Measurements from ENCODE around the gene PLAGL2.
"Not testable (repeated sequence)": the region's sequence is repeated elsewhere in the genome, so short reads cannot be mapped to it uniquely, and the experiment has no call there.

The PLAGL2 gene, protein sequence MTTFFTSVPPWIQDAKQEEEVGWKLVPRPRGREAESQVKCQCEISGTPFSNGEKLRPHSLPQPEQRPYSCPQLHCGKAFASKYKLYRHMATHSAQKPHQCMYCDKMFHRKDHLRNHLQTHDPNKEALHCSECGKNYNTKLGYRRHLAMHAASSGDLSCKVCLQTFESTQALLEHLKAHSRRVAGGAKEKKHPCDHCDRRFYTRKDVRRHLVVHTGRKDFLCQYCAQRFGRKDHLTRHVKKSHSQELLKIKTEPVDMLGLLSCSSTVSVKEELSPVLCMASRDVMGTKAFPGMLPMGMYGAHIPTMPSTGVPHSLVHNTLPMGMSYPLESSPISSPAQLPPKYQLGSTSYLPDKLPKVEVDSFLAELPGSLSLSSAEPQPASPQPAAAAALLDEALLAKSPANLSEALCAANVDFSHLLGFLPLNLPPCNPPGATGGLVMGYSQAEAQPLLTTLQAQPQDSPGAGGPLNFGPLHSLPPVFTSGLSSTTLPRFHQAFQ

DNA sequence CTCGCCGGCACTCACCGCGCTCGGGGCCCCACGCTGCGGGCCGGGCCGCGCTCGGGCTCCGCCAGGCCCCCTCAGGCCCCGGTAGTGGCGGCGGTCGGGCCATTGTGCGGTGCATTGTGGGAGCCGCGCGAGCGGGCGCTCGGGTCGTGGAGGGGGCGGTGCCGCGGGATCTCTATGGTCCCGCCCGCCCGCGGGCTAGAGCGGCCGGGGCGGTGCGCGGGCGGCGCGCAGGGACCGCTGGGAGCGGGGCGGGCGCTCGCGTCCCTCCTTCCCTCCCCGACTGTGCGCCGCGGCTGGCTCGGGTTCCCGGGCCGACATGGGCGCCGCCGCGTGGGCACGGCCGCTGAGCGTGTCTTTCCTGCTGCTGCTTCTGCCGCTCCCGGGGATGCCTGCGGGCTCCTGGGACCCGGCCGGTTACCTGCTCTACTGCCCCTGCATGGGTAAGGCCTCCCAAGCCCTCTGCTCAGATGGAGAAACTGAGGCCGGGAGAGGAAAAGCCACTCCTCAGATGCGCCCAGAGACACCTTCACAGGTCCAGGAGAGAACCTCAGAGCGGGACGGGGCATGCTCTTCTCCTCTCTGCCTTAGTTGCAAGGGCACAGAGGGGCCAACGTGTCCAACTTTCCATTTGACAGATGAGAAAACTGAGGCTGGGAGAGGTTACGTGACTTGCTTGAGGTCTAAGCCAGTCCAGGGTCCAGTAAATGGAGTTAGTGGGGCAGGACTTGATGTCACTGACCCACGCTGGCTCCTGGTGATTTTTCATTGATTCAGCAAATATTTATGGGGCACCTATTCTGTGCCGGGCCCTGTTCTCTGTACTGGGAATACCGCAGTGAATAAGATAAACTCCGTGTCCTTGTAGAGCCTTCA is at the start of gene PLAGL2, which contains the start of gene POFUT1:
TSS of gene PLAGL2 (minus strand) at position 118 of the 873 bp plus-strand sequence. CDS start 5,565 bp downstream, outside the sequence.
TSS of gene POFUT1 (plus strand) at position 255 of the 873 bp plus-strand sequence. CDS start at position 317, 62 bp downstream.
- peak; percentile 91 for DNase-seq

DNA sequence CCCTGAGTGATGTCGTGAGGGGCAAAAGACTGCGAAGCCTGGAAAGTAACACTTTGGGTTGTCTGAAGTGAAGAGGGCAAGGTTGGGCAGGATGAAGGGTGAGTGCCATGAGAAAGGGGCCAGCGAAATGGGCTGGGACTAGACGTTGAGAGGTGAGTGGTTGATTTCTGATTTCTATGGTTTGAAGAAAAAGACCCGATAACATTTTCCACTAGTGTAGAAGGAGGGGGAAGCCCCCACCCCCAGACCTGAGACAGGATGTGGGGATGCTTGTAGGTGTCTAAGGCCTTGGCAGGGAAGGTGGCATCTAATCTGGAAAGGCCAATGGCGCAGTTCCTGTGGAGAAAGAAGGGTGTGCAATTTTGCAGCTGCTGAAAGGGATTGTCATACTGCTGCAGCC is 44.6 kb upstream of the PLAGL2 start:
- no peak for DNase-seq

DNA sequence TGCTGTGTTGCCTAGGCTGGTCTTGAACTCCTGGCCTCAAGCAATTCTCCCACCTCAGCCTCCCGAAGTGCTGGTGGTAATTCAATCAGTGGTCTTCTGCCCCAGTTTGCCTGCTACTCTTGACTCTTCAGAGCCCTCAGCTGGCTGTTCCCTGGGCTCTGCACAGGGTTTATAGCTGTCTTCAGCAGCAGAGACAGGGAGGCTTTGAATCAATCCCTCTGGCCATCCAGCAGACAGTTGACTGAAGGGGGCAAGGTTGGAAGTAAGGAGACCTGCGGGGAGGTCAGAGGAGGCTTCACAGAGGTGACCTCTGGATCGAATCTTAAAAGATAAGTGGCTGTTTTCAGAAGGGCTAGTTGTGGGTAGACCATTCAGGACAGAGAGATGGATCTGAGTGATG is 43.9 kb upstream of the PLAGL2 start:
- DNase-seq, result no peak

DNA sequence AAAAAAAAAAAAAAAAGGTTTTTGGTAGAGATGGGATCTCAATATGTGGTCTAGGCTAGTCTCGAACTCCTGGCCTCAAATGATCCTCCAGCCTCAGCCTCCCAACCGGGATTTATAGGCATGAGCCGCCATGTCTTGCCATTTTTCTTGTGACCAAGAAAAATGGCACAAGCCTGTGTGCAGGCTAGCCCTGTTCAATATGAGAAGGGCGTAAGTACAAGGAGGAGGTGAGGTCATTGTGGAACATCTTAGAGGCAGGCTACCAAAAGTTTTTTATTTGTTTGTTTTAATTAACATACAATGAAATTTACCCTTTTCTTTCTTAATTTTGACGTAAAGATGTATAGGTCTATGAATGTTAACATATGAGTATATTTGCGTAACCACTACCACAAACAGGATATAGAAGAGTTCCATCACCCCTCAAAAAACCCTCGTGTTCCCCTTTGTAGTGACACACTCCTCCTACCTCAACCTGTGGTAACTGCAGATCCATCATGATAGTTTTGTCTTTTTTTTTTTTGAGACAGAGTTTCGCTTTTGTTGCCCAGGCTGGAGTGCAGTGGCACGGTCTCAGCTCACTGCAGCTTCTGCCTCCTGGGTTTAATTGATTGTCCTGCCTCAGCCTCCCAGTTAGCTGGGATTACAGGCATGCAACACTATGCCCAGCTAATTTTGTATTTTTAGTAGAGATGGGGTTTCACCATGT is 41.6 kb upstream of the PLAGL2 start:
- no peak for DNase-seq

DNA sequence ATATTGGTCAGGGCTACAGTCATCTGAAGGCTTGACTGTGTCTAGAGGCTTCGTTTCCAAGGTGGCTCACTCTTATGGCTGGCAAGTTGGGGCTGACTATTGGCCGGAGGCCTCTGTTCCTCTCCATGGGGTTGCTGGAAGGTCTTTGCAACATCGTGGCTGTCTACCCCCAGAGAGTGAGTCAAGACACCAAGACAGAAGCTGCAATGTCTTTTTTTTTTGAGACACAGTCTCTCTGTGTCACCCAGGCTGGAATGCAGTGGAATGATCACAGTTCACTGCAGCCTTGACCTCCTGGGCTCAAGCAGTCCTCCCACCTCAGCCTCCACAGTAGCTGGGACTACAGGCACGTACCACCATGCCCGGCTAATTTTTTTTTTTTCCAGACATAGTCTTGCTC is 40.5 kb upstream of the PLAGL2 start:
- DNase-seq, result no peak

DNA sequence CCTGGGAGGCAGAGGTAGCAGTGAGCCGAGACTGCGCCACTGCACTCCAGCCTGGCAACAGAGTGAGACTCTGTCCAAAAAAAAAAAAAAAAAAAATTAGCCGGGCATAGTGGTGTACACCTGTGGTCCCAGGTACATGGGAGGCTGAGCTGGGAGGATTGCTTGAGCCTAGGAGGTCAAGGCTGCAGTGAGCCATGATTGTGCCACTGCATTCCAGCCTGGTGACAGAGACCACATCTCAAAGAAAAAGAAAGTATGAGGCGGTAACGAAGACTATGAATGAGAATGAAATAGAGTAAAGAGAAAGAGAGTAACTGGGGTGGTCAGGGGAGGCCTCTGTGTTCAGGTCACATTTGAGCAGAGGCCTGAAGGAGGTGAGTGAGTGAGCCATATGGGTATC is 38.7 kb upstream of the PLAGL2 start:
- DNase-seq, result not testable (repeated sequence)

DNA sequence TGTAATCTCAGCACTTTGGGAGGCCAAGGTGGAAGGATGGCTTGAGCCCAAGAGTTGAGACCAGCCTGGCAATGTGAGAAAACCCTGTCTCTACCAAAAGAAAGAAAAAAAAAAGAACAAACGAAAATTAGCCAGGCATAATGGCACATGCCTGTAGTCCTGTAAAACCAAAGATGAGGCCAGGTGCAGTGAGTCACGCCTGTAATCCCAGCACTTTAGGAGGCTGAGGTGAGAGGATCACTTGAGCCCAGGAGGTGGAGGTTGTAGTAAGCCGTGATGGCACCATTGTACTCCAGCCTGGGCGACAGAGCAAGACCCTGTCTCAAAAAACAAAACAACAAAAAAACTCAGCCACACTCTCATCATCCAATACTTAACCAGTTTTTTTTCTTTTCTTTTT is 37.4 kb upstream of the PLAGL2 start:
- no peak for DNase-seq

DNA sequence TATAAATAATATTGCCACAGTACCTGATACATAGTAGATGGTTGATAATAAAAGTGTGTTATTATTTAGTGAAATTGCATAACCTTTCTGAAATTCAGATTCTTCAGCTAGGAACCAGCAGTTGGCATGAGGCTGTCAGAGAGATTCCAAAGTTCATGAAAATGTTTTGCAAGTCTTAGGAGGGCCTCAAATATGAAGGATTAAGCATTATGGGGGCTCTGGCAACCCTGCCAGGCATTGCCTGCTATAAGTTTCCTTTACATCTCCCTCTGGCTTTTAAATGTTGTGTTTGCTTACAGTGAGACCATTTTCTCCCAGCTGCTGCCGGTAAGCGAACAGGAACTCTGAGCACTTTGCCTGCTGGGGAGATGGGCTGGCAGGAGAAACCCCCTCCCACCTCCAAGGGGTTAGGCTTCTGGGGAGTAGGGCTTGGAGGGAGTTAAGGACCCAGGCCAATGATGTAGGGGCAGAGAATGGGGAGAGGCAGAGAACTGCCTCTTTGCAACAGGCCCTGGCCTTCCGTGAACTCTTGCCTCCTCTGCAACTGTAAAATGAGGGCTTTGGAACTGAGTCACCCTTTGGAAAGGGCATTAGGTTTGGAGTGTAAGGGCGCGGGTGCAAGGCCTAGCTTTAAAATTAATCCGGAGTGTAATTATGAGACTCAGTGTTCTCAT is 36.7 kb upstream of the PLAGL2 start:
- DNase-seq, result no peak

DNA sequence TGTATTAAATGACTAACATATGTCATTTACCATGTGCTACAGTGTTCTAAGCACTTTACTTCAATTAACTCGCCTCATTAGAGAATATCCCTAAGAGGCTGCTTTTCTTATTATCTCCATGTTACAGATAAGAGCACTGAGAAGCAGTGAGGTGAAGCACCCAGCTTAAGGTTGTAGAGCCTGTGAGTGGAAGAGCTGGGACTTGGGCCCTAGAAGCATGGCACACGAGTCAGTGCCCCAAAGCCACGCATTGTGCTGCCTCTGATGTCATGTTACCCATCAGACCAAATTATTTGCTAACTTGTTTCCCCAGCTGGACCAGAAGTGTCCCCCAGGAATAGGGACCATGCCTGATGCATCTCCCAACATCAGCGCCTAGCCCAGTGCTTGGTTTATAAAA is 34.3 kb upstream of the PLAGL2 start:
- no peak for DNase-seq

DNA sequence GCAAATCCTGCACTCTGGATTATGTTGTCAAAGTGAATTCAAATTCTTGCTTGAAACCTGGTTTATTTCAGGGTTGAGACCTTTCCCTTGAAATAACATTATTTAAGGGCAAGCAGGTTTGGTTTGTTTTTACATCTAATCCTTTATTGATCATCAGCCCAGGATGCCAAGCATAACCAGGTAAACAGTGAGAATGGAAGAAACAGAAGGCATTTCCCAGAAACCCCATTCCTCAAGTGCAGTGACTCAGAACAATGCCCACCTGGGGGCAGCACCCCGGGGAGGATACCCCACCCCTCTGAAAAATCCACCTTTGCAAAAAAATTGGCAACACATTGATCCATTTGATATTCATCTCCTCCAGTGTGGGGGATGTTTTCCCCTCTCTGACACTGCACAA is 32.7 kb upstream of the PLAGL2 start:
- DNase-seq, result no peak

DNA sequence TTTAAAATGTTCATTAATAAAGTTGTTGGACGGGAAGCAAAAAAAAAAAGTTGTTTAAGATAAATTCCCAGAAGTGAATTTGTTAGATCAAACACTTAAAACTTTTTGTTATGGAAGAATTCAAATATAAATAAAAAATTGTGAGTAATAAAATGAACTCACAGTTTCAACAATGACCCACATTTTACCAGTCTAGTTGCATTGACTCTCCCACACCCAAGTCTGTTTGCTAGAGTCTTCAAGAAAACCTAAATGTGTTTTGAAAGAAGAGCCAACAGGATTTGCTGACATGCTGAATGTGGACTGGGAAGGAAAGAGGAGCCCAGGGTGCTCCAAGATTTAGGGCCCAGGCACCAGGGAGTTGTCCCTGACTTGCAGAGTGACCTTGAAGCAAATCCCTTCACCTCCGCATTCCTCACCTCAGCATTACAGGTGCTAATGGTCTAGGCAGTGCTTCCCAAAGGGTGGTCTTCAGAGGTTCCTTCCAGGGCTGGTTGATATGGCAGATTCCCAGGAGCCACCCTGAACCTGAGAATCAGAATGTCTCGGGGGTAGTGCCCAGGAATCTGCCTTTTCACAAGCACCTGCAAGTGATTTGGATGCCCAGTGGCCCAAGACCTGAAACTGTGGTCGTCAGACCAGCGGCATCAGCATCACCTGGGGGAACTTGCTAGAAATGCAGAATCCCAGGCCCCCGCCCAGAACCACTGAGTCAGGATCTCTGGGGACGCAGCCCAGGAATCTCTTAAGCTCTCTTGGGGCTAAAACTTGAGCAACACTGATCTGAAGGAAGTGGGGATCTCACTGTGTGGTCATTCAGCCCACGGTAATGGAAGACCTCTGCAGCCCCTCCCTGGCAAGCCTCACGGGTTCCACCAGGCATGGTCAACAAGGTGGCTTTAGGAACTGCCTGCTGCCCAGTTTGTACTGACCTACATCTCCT is 31.2 kb upstream of the PLAGL2 start:
- no peak for DNase-seq

DNA sequence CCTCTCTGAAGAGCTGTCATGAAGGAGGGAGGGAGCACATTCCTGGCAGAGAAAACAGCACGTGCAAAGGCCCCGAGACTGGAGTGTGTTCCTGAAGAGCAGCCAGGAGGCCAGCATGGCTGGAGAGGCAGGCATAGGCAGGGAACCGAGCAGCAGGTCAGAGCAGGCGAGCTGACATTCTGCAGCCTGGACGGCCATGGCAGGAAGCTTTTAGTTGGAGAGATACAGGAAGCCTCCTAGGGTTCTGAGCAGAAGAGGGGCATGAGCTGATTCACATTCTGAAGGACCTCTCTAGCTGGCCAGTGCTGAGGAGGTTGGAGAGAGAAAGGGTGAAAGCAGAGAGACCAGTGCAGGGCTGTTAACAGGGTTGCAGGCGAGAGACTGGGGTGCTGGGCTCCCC is 29.9 kb upstream of the PLAGL2 start:
- DNase-seq, result no peak

DNA sequence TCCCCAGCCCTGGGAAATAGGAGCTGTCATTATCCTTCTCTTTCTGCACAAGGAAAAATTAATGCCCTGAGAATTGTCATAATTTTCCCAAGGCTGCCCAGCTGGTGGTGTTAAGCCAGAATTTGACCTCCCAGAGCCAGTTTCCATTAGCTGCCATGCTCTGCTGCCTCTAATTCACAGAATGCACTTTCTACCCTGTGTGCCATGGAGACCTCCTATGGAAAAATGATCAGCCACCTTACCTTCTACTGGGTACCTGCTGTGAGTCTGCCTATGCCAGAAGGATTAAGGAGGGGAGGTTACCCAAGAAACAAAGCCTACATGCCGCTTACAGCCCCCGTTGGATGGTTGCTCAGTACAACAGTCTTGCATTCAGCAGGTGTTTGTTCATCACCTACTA is 29.3 kb upstream of the PLAGL2 start:
- no peak for DNase-seq

DNA sequence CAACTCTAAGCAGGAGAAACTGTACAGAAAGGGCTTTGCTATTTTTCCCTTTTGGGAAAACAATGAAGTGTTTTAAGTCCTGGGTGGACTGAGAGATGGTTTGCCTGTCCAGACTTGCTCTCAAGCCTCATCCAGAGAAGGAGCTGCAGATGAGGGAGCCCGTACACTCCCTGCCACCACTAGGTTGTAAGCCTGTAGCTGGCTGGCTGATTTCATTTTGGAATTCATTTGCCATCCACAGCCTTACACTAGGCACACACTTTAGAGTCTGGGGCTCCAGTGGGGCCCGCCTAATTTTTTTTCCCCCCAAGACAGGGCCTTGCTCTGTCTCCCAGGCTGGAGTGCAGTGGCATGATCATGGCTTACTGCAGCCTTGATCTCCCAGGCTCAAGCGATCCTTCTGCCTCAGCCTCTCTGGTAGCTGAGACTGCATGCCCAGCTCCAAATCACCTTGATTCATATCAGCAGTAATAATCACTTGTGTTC is 28.5 kb upstream of the PLAGL2 start:
- no peak for DNase-seq

DNA sequence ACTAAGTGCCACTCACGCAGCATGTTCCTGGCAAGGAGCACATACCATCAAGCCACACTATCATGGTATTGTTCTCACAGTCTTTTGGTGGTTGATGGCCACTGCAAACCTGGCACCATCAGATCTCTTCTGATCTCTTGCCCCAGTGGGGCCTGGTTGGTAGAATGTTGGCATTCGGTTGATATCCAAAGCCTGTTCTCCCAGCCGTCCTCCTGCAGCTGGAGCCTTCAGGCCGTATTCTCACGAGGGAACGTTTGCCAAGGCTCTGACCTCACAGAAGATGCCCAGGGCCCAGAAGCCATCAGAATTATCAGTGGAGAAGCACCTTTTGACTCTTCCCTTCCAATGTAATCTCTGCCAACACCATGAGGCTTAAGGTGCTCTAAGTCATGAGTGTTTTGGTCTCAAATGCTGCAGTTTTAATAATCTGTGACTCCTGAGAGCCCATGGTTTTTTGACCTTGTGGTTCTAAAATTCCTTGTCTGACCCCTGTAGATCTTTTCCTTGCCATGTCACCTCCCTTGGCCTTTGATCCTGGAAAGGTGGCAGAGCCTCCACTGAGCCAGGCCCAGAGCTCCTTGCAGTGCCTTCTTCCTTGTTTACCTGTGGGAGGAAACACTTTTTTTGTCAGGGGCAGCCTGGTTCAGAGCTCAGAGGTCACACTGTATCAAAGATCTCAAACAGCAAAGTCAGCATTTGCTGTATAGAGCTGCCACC is 27.9 kb upstream of the PLAGL2 start:
- DNase-seq, result no peak

DNA sequence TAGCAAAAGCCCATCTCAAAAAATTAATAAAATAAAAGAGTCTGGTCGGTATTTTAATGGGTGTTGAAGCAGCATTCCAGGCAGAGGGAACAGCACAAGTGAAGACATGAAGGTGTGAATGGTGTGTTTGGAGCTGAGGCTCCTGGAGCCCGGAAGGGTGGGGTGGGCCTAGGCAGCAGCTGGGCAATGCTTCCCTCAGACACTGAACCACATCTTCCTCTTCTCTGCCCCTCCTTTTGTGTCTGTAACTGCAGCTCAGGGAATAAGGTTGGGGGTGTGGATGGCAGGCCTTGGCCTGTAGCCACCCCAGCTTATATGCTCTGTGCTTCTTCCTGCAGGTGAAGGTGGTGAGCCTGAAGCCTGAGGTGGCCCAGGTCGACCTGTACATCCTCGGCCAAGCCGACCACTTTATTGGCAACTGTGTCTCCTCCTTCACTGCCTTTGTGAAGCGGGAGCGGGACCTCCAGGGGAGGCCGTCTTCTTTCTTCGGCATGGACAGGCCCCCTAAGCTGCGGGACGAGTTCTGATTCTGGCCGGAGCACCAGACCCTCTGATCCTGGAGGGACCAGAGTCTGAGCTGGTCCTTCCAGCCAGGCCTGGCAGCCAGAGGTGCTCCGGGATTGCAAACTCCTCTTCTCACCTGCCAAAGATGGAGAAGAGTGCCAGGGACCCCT is 26.7 kb upstream of the PLAGL2 start:
- no peak for DNase-seq

DNA sequence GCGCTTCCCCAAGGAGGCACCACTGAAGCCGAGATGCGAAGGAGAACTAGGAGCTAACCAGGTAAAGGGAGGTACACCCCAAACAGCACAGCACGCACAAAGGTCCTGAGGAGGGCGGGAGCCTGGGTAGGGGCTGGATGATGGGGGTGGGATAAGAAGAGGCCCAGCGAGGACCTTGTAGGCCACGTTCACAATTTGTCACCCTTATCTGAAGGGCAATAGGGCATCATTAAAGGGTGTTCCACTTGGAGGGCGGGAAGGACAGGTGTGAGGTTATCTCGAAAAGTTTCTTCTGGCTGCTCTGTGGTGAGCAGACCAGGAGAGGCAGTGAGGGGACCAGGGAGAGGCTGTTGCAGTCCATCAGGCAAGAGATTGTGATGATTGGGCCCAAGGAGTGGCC is 25.7 kb upstream of the PLAGL2 start:
- DNase-seq, result no peak

DNA sequence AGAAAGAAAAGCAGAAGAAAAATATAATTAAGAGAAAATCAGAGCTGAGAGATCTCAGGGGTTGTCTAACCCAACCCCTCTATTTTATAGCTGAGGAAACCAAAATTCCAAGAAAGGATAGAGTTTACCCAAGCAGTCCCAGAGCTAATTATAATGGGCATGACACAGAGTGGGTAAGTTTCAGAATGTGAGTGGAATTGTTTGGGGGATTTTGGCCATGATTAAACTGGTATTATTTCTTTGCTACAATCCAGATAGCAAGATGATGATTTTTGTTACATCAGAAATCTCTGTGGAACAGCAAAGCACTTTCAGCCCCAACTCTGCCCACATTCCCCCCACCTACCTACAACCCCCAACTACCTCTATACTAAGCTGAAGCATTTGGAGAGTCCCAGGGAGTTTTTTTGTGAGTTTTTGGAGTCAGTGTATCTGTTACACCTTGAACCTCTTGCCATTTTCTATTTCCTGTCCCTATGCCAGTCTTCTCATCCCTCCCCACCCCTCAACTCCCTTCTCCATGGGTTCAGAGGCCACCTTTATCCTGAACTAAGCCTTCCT is 24.9 kb upstream of the PLAGL2 start:
- no peak for DNase-seq

DNA sequence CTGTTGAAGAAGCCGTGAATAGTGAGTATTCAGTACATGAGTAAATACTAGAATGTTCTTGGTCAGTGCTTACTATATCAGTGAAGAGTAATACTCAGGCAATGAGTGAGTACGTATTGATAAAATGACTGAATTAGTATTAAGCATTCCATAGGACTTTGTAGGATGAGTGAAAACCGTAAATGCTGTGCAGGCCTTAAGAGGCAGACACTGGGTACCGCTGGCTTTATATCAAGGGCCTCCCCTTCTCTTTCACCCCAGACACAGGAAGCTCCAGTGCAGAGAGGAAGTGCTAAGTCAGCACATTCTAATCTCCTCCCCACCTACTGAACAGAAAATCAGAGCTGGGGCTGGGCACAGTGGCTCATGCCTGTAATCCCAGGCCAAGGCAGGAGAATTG is 24.3 kb upstream of the PLAGL2 start:
- no peak for DNase-seq

DNA sequence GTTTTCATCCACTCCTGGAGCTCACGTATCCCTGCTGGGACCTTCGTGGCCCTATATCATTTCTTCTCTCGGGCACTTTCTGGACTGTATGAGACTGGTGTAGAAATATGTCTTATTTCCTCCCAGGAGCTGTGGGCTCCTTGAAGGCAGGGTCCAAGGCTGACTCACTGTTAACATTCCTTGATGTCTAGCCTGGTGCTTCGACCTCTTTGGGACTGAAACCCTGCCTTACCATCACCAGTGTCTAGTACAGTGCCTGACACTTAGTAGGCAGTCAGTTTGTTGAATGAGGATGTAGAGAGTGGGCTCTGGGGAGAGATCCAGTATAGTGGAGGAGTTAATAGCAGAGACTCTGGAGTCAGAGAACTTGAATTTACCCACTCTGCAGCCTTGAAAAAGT is 23.7 kb upstream of the PLAGL2 start:
- no peak for DNase-seq

Measured in right hindlimb (tissue), 1 donor.